Activated CD4-positive, alpha-beta T cell treated with anti-CD3 and anti-CD28 coated beads for 4 hours (primary cell): Measurements from ENCODE around the gene CNOT9.
"Not testable (repeated sequence)": the region's sequence is repeated elsewhere in the genome, so short reads cannot be mapped to it uniquely, and the experiment has no call there.

Experiments
- DNase-seq, 2 donors: peaks; one replicate each; pipeline ENCODE4 v3.0.0-alpha.2; 2020

CNOT9 gene

DNA sequence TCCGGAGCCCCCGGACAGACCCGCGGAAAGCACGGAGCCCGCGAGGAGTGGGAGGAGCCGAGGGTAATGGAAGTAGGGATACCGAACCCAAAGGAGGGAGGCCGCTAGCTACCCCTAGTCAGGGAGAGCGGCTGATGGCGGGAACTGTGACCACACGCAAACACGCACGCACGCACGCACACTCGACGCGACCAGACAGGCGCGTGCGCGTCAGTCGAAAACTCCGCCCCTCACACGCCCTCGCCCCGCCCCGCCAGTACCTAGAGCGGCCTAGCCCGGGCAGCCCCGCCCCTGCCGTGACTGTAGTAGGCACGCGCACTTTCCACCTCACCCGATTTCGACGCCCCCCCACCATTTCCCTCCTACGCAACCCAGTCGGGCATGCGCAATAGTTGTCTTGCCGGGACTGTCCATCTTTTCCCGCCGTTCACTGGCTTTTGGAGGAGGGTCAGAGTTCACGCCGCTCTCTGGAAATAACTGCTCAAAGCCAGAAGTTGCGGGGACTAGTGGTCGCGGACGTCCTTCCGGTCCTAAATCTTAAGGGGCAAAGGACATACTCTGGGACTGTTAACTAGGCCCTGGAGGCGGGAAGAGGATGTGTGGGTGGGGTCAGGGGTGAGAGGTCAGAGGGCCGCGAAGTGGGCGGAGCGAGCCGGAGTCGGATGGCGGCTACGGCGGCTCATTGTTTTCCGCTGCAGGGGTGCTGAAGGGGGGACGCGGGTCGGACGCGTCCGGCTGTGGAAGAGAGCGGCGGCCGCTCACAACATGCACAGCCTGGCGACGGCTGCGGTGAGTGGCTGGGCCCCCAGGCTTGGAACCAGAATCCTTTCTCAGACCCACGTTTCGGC, at the start of gene CNOT9, which contains the start of gene USP37:
Gene CNOT9 (plus strand): TSS at position 650 of the 848 bp plus-strand sequence. CDS start 116 bp downstream, at position 766.
Gene USP37 (minus strand): TSS at position 162 of the 848 bp plus-strand sequence. CDS start 9,698 bp downstream, outside the sequence.
- peak; percentile 100 for DNase-seq

DNA sequence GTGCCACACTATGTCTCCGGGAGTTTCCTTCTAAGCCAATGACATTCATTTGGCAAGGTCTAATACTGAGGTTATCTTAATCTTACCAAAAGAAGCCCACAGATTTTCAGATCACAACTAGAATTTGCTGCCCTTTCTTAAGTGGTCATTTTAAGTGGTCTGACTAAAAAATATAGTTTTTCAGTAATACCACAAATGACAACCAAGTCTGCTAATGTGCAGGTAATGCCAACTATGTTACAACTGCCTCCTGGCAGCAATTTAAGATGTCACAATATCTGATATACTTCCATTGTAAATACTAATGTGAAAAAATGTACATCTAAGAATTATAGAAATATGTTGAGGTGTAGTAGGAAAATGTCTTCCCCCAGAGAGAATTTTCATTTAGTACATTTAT, 49.8 kb upstream of the CNOT9 start:
- DNase-seq, result no peak

- no peak for DNase-seq
Measured at GRCh38 chr2:218523651-218524050, 45.0 kb upstream of the CNOT9 start.

DNA sequence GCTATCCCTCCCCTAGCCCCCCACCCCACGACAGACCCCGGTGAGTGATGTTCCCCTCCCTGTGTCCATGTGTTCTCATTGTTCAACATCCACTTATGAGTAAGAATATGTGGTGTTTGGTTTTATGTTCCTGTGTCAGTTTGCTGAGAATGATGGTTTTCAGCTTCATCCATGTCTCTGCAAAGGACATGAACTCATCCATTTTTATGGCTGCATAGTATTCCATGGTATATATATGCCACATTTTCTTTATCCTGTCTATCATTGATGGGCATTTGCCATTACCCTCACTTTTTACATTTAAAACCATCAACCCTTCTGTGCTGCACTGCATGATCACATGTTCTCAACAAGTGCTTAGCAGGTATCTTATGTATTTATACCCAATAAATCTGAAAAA, 40.2 kb upstream of the CNOT9 start:
- not testable (repeated sequence) for DNase-seq

GRCh38 chr2:218529990-218530389, 38.6 kb upstream of the CNOT9 start:
- no peak for DNase-seq

- no peak for DNase-seq
Measured at GRCh38 chr2:218536804-218537494, 31.7 kb upstream of the CNOT9 start.

DNA sequence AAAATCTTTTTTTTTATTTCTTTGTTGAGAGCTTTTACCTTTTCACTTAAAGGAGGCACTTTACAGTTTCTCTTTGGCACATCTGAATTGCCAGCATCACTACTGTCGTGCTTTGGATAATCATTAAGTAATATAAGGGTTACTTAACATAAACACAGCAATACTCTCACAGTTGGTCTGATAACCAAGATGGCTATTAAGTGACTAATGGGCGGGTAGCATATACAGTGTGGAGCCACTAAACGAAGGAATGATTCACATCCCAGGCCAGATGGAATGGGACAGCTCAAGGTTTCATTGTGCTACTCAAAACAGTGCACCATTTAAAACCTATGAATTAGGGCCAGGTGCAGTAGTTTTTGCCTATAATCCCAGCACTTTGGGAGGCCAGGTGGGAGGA, 28.6 kb upstream of the CNOT9 start:
- DNase-seq, result no peak

DNA sequence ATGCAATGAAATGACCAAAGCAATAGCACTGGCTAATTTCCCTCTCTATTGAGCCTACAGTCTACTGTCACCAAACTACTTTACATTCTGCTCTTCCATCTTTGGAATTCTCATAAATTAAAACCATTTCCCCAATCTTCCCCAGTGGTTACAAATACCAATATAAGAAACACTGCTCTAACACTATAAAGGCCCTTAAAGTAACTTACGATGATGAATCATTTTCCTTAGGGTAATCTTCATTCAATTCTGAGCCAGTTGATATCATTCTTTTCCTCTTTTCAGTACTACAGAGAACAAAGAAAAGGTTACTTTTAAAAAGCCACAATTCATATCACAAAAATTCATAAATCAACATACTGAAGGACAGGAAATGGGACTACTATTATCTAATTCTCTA, 22.6 kb upstream of the CNOT9 start:
- DNase-seq, result no peak

DNA sequence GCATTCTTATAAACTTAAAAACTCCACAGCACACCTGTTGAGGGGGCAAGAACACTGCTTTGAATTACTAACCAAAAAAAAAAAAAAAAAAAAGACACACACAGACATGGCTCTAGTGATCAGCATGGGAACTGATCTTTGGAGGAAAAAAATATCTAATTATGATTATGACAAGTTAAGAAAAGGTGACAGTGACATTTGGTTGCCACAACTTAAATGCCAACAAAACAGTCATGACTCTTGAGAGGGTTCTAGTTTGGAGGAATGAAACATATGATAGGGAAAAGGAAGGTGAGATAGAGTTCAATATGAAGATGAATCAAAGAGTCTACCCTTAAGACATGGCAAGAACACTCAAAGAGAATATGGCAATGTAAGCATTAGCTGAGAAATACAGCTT, 21.1 kb upstream of the CNOT9 start:
- DNase-seq, result no peak

DNA sequence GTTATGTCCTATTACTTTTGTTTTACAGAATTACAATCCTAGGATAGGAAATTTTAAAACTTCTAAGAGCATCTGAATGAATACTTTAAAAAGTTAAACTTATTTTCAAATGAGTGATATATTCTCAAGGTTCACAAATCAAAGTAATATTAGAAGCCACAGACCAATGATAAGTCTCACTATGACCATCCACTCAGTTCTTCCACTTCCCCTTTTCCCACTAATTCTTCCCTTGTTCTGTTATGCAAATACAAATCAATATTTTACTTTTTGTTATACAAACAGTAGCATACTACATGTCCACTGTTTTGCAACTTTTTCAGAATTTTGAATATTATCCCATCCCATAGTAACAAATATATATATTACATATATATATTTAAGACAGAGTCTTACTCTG, 20.7 kb upstream of the CNOT9 start:
- DNase-seq, result no peak

DNA sequence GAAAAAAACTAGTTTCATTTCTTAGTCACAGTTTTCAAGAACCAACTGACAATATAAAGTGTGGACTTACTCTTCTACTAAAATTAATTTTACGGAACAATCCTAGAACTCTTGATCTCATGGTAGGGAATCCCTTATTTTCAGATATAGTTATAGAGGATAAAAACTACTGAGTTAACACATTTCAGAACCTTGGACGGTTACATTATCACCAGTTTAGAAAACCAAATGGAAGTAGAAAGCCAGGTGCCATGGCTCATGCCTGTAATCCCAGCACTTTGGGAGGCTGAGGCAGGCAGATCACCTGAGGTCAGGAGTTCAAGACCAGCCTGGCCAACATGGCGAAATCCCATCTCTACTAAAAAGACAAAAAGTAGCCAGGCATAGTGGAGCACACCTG, 14.4 kb upstream of the CNOT9 start:
- DNase-seq, result not testable (repeated sequence)

- no peak for DNase-seq
Measured at GRCh38 chr2:218555527-218555926, 13.1 kb upstream of the CNOT9 start.

GRCh38 chr2:218557941-218558340, 10.7 kb upstream of the CNOT9 start:
- DNase-seq, result no peak

DNA sequence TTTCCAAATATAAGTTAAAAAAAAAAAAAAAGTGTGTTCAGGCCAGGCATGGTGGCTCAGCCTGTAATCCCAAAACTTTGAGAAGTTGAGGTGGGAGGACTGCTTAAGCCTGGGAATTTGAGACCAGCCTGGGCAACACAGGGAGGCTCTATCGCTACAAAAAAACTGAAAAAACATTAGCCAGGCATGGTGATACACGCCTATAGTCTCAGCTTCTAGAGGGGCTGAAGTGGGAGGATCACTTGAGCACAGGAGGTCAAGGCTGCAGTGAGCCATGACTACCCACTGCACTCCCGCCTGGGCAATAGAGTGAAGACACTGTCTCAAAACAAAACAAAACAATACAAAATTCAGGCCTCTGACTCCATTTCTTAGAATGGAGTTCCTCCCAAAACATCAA, 9.7 kb upstream of the CNOT9 start:
- DNase-seq, result no peak

DNA sequence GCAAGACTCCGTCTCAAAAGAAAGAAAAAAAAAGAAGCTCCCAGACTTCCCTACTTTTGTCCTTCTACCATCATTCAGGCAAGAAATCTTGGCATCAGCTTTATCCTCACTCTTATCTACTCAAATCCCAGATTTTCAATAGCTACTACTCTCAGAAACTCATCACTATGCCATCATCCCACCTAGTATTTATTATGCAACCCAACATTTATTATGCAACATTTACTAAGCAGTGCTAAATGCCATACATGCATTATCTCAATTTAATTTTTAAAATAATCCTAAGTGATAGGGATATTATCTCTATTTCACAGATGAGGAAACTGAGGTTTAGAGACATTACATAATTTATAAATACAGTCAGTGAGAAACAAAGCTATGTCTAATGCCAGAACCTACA, 4.6 kb upstream of the CNOT9 start:
- DNase-seq, result no peak

DNA sequence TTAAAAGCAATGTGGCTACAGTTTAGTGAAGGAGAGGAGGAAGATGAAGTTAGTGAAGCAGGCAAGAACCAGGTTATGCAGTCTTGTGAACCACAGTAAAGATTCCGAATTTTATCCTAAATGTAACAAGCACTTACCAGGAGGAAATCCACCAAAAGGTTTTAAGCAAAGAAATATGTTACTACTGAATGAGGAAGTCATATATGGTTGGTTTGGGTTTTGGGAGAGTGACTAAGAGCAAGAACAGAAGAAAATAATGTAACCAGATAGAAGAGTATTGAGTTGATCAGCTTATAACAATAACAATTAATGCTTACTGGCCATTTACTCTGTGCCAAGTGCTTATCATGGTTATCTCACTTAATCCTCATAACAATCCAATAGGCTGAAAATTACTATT, 2.3 kb upstream of the CNOT9 start:
- no peak for DNase-seq

DNA sequence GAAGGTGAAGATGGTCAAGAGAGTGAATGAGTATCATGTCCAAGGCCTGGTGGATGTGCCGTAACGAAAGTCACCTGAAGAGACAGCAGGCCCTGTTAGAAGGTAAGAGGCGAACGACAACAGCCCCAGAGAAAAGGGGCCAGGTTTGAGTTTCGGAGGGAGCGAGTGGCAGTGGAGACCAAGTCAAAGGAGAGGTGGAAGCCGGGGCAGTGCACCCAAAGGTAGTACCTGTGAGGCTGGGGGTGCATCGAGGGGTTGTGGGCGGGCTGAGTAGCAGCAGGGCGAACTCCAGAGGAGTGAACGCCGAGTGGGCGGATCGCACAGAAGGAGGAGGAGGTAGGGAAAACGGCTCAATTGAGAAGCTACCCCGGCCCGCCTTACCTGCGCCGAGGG, 846 bp upstream of the CNOT9 start:
- DNase-seq, result peak; percentile 75 to 82

DNA sequence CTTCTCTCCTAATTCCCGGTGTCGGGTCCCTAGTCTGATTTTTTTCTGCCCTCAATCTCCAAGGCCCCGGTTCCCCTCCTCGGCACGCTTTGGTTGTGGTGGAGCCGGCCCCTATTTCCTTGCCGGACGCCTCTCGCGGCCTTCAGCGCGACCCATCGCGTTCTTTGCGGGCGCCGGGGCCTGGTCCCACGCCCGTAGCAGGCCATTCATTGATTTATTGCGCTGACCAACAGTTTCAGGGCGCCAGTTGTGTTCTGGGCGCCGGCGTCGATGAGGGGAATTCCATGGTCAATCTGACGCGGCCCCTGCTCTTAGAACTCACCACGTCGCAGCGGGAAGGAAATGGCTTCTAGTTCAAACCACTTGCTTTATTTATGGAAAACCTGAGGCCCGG, 396 bp downstream of the CNOT9 start:
- peak; percentile 52 to 64 for DNase-seq

DNA sequence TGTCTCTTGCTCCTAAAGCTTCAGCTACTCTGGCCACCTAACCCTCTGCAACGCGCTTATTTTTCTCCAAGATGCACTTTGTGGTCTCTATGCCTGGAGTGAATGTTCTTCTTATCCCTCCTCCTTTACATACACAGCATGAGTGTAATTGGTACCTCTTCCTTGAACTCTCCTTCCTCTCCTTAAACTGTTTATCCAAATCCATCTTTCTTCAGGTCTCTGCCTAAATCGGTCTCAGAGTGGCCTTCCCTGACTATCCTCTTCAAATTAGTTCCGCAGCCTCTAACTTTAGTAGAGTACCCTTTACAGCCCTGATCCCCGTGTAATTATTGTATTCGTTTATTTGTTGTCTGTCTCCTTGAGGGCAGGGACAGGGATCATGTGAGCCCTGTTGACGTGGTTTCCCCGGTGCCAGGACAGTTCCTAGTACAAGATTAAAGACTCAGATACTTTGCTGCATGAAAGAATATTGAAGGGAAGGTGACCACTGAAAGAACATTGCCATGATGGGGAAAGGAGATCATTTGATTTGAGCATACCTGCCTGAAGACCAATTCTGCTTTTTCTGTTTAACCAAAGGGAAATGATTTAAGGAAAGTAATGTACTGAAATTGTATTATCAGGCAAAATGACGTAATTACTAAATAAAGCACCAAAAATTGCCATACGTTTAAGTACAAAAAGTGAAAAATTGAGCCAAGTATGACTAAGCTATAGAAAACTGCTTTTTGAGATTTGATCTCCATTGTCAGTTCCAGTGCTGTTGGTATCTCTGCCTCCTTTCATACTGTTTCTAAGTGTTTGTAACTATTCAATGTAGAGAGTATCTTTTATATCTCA, 1.2 kb downstream of the CNOT9 start:
- DNase-seq, result no peak

DNA sequence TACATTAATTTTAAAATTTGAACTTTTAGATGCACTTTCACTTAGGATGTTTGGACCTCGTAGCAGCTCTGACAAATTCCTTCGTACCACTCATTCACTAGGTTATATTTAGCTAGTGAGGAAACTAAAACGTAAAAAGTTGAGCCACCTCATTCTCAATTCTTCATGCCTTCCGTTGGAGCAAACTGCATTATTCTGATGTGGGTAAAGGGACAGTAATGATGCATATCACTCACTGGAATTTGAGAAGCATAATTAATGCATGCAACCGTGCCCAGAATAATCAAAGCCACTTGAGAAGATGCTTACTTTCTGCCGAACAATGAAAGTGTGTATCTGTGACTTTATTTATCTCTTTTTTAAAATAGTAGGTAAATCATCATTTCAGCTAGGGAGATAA, 2.2 kb downstream of the CNOT9 start:
- no peak for DNase-seq

DNA sequence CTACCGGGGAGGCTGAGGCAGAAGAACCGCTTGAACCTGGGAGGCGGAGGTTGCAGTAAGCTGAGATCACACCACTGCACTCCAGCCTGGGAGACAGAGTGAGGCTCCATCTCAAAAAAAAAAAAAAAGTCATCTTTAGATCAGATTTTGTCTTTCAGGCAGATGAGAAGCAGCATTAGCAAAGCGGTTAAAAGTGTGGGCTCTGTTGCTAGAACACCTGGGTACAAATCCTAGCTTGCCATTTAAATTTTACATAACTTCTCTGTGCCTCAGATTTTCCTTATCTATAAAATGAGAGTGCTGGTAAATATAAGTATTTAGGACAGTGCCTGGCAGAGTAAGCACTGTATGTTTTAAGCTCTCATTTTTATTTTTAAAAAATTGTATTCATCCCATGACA, 8.2 kb downstream of the CNOT9 start:
- no peak for DNase-seq

DNA sequence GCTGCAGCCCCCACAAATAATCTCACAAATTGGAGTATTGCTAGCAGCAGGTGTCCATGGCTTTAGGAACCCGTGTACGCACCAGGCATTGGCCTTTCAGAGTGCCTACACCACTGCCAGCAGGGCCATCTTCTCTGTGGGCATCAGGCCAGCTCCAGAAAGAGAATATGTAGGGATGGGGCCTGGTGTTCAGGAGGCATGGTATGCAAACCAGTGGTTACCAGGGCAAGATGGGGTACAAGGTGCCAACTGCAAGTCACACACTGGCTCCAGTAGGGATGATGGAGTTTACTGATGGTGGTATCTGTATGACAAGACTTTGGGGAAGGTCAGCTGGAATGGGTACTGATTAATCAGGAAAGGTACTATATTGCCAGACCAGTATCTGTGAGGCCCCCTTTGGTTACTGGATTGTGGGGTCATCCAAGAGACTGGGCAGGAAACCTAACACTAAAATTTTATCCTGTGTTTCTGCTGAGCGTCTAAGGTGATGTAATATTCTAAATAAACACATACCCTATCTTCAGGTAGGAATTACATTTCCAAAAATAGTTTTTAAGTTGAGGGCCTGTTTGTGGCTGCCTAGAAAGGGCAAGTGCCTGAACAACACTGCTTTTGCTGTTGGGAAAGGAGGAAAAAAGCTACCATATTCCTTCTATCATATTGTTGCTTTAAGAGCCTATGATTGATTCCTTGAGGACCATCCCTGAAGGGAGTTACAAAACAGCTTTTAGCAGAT, 9.0 kb downstream of the CNOT9 start:
- DNase-seq, result no peak
